Progenitor cell of endocrine pancreas (in vitro differentiated cells): Measurements from ENCODE around the gene OXCT1. TPM values are rescaled to one million over a fixed set of nuclear protein-coding genes. Genes with fewer than 3 reads are reported as not detected.

Experiments used
- DNase-seq: peaks from one replicate; pipeline ENCODE4 v3.0.0; 2021; ENCODE audit warnings: low spot score; ENCODE audit not compliant: unreplicated experiment
- H3K27ac Mint-ChIP-seq: 2 replicates; pipeline ENCODE4 v1.8.0; 2021; ENCODE audit warnings: mild to moderate bottlenecking, moderate library complexity, mixed read lengths
- H3K27me3 Mint-ChIP-seq: 2 replicates; pipeline ENCODE4 v1.8.0; 2021; ENCODE audit warnings: mixed read lengths
- H3K36me3 Mint-ChIP-seq: 2 replicates; pipeline ENCODE4 v1.8.0; 2022; ENCODE audit warnings: mixed read lengths; ENCODE audit not compliant: insufficient read depth
- H3K4me1 Mint-ChIP-seq: 2 replicates; pipeline ENCODE4 v1.8.0; 2021; ENCODE audit warnings: low read depth, mixed read lengths
- H3K4me3 Mint-ChIP-seq: 2 replicates; pipeline ENCODE4 v1.8.0; 2021; ENCODE audit warnings: low read depth, mild to moderate bottlenecking, moderate library complexity, mixed read lengths
- H3K9me3 Mint-ChIP-seq: 2 replicates; pipeline ENCODE4 v1.8.0; 2021; ENCODE audit warnings: low read depth, mixed read lengths
- total RNA-seq: library from RNA; stranded (reverse); gene quantifications from 2 replicates; pipeline ENCODE4 v1.2.1, GENCODE V29; 2021
- TF ChIP-seq, protein P1 (sequence below): fragments of 200-600 bp; sonication (generic); IDR thresholded peaks from one replicate; pipeline ENCODE4 v1.5.0; 2021; ENCODE audit warnings: antibody characterized with exemption, mild to moderate bottlenecking; ENCODE audit not compliant: unreplicated experiment

The OXCT1 gene
- total RNA-seq, 1 donor from 2014 or later: 19.9 TPM

DNA sequence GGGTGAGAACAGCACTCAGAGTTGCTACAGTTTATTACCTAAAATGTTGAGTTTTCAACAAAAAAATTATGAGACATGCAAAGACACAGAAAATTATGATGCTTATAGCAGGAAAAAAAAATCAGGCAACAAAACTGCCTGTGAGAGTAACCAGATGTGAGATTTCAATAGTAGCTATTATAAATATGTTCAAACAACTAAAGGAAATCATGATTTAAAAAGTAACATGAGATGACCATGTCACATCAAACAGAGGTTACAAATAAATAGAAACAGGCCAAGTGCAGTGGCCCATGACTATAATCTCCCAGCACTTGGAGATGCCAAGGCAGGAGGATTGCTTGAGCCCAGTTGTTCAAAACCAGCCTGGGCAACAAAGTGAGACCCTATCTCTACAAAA, 21.8 kb upstream of the OXCT1 start:
- Mint-ChIP-seq H3K36me3 (no peaks in the 10 kb centered on the region), H3K4me3 (no peak overlapping the region), H3K27me3 (peaks cover 17% of the 10 kb centered on the region), H3K9me3 (peaks cover 4% of the 10 kb centered on the region), H3K4me1 (peaks cover 2% of the 10 kb centered on the region), H3K27ac (no peak overlapping the region)
- DNase-seq: no peak
- TF ChIP-seq, protein P1, sequence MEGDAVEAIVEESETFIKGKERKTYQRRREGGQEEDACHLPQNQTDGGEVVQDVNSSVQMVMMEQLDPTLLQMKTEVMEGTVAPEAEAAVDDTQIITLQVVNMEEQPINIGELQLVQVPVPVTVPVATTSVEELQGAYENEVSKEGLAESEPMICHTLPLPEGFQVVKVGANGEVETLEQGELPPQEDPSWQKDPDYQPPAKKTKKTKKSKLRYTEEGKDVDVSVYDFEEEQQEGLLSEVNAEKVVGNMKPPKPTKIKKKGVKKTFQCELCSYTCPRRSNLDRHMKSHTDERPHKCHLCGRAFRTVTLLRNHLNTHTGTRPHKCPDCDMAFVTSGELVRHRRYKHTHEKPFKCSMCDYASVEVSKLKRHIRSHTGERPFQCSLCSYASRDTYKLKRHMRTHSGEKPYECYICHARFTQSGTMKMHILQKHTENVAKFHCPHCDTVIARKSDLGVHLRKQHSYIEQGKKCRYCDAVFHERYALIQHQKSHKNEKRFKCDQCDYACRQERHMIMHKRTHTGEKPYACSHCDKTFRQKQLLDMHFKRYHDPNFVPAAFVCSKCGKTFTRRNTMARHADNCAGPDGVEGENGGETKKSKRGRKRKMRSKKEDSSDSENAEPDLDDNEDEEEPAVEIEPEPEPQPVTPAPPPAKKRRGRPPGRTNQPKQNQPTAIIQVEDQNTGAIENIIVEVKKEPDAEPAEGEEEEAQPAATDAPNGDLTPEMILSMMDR: no peak

DNA sequence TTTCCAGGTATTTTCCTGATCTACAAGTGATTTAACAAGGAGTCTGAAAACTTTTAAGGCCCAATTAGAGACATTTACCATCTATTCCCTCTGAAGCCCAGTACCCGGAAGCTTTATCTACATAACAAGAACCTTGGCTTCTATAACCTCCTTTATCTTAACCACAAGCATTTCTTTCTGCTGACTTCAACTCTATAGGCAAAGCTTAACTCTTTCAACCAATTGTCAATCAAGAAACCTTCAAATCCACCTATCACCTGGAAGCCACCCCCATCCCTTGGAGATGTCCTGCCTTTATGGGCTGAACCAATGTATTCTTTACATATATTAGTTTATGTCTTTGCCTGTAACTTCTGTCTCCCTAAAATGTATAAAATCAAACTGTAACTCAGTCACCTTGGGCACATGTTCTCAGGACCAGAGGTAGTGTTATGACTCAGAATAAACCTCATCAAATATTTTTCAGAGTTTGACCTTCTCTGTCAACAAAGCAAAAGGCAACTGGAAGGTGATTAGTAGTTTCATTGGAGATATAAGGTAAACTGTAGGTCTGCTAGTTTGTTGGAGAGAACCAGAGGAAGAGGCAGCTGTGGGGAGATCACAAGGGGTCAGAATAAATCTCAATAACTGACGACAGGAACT, 21.0 kb upstream of the OXCT1 start:
- no peak for DNase-seq
- Mint-ChIP-seq H3K4me1 (peaks cover 1% of the 10 kb centered on the region), H3K27me3 (peaks cover 11% of the 10 kb centered on the region), H3K4me3 (no peak overlapping the region), H3K27ac (no peak overlapping the region), H3K9me3 (peaks cover 4% of the 10 kb centered on the region), H3K36me3 (no peaks in the 10 kb centered on the region)
- TF ChIP-seq, protein P1: no peak

DNA sequence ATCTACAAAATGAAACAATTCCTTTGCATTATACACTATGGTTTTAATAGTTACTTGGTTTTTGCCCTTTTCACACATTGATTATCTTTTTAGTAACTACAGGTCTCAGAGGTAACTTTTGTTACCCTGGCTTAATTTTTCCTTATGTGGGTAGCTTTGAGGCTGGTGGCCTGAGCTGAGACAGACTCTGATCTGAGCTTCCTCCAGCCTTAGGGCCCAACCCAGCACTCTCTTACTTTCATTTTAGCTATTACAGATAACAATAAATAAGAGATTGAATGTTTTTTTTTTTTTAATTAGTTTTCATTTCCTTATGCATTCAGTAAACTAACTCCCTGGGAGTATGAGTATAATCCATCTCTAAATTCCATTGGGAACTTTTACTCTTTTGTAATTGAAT, 15.1 kb upstream of the OXCT1 start:
- DNase-seq: no peak
- H3K9me3 Mint-ChIP-seq: peaks cover 4% of the 10 kb centered on the region
- H3K4me1 Mint-ChIP-seq: no peaks in the 10 kb centered on the region
- H3K27me3 Mint-ChIP-seq: no peaks in the 10 kb centered on the region
- H3K36me3 Mint-ChIP-seq: no peaks in the 10 kb centered on the region
- no peak overlapping the region for H3K4me3 Mint-ChIP-seq
- no peak overlapping the region for H3K27ac Mint-ChIP-seq
- TF ChIP-seq, protein P1: no peak

DNA sequence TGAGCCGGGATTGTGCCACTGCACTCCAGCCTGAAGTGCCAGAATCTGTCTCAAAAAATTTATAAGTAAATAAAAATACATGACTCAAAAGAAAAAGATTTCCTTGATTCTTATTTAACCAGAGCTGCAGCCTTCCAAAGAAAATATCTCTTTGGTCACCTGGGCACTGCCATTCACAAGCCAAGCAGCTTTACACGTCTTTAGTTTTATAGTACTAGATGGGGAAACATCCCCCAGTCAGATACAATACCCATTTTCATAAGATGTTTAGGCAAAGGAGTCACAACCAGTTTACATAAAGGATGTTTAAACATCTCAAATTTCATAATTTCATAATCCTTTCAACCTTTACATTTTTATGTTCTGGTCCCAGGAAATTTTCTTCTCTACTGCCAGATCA, 13.7 kb upstream of the OXCT1 start:
- DNase-seq: no peak
- peaks cover 4% of the 10 kb centered on the region for H3K9me3 Mint-ChIP-seq
- H3K27ac Mint-ChIP-seq: no peak overlapping the region
- TF ChIP-seq, protein P1: no peak
- H3K4me3 Mint-ChIP-seq: no peak overlapping the region
- H3K27me3 Mint-ChIP-seq: no peaks in the 10 kb centered on the region
- no peaks in the 10 kb centered on the region for H3K36me3 Mint-ChIP-seq
- H3K4me1 Mint-ChIP-seq: peaks cover 5% of the 10 kb centered on the region

DNA sequence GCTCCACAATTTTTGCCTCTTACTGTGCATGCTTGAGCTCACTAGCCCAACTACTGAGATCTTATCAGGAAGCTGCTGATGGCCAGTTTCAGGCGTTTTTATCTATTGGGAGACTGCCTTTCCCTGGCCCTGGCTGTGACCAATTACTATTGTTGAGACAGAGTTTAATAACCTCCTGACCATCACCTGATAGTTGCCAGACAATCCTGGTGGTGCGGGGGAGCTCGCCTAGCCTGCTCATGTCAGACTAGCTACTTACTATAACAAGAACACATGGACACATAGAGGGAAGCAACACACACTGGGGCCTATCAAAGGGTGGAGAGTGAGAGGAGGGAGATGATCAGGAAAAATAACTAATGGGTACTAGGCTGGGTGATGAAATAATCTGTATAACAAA, 13.0 kb upstream of the OXCT1 start:
- Mint-ChIP-seq H3K4me1 (peaks cover 12% of the 10 kb centered on the region), H3K4me3 (no peak overlapping the region), H3K27ac (no peak overlapping the region), H3K9me3 (peaks cover 4% of the 10 kb centered on the region), H3K27me3 (no peaks in the 10 kb centered on the region), H3K36me3 (no peaks in the 10 kb centered on the region)
- no peak for DNase-seq
- TF ChIP-seq, protein P1: no peak
